ENCODE results near the gene CCDC175.

GRCh38 chr14:59541731-59542130 is 34.9 kb downstream of the CCDC175 start:
- no peak for TF ChIP-seq CTCF (conservative IDR thresholded peaks at IDR 0.05)
- no peak for TF ChIP-seq EZH2 (IDR thresholded peaks at IDR 0.05; ENCODE audit: low read depth)
